IMR-90 (cell line): ENCODE measurements around the gene LEF1. TPM values are rescaled to one million over a fixed set of nuclear protein-coding genes. Genes with fewer than 3 reads are reported as not detected.

Experiments used
- ATAC-seq: fragments of 200-7000 bp; cut with Tn5 transposase; 2 replicates; pipeline ENCODE4 v1.9.1; 2020; ENCODE audit warnings: low read depth, mild to moderate bottlenecking, moderate library complexity
- BruUV-seq: library from RNA; stranded (reverse); fragments of 400-500 nt; replicated peaks from 2 replicates; lab custom pipeline; 2021; lab: Mats Ljungman, UMichigan
- CTCF ChIA-PET: fragments of 300-600 bp; formaldehyde crosslinking; extraction: SDS; loops from one replicate; lab custom pipeline; 2021; ENCODE audit warnings: antibody characterized with exemption; lab: Yijun Ruan, JAX
- POLR2A ChIA-PET: fragments of 300-600 bp; sonication (Branson Sonifier 250); formaldehyde crosslinking; loops from one replicate; lab custom pipeline; 2022; ENCODE audit warnings: antibody characterized with exemption; ENCODE audit not compliant: unreplicated experiment; lab: Charles Lee
- DNase-seq: peaks from one replicate; pipeline ENCODE4 v3.0.0; 2013
- H2AFZ ChIP-seq: replicated peaks from 2 replicates; pipeline ENCODE3; 2013; ENCODE audit warnings: low read length, mild to moderate bottlenecking; ENCODE audit not compliant: poor library complexity
- H2AK5ac ChIP-seq: 2 replicates; pipeline ENCODE4 v1.6.1; 2013; ENCODE audit warnings: low read depth, low read length, inconsistent platforms
- H2AK9ac ChIP-seq: replicated peaks from 2 replicates; pipeline ENCODE3; 2013; ENCODE audit warnings: mild to moderate bottlenecking, low read depth, low read length, moderate library complexity; ENCODE audit not compliant: poor library complexity
- H2BK120ac ChIP-seq: 2 replicates; pipeline ENCODE4 v1.6.1; 2013; ENCODE audit warnings: low read depth, low read length, inconsistent platforms
- H2BK15ac ChIP-seq: 3 replicates; pipeline ENCODE4 v1.6.1; 2013; ENCODE audit warnings: low read depth, low read length, inconsistent platforms
- H2BK20ac ChIP-seq: 2 replicates; pipeline ENCODE4 v1.6.1; 2013; ENCODE audit warnings: low read depth, mild to moderate bottlenecking, inconsistent platforms, low read length, moderate library complexity
- H2BK5ac ChIP-seq: 2 replicates; pipeline ENCODE4 v1.6.1; 2013; ENCODE audit warnings: mild to moderate bottlenecking, low read depth, low read length, inconsistent platforms; ENCODE audit not compliant: poor library complexity, severe bottlenecking
- H3K14ac ChIP-seq: replicated peaks from 2 replicates; pipeline ENCODE4 v1.6.1; 2013; ENCODE audit warnings: low read depth, low read length, inconsistent platforms
- H3K18ac ChIP-seq: 2 replicates; pipeline ENCODE4 v1.6.1; 2013; ENCODE audit warnings: low read depth, low read length, control low read depth
- H3K23ac ChIP-seq: 2 replicates; pipeline ENCODE4 v1.6.1; 2013; ENCODE audit warnings: low read depth, low read length, inconsistent platforms
- H3K27ac ChIP-seq: 2 replicates; pipeline ENCODE4 v1.5.1; 2013; ENCODE audit warnings: mild to moderate bottlenecking, control low read depth, low read length; ENCODE audit not compliant: insufficient read depth
- H3K27me3 ChIP-seq: 2 replicates; pipeline ENCODE4 v1.6.1; 2013; ENCODE audit warnings: low read length; ENCODE audit not compliant: control insufficient read depth, insufficient read depth
- H3K36me3 ChIP-seq: 2 replicates; pipeline ENCODE4 v1.6.1; 2013; ENCODE audit warnings: low read length, mixed read lengths; ENCODE audit not compliant: control insufficient read depth, insufficient read depth
- H3K4ac ChIP-seq: 2 replicates; pipeline ENCODE4 v1.6.1; 2013; ENCODE audit warnings: low read depth, low read length, inconsistent platforms
- H3K4me1 ChIP-seq: 2 replicates; pipeline ENCODE4 v1.6.1; 2013; ENCODE audit warnings: low read length, mixed read lengths; ENCODE audit not compliant: control insufficient read depth, insufficient read depth
- H3K4me2 ChIP-seq: 2 replicates; pipeline ENCODE4 v1.6.1; 2013; ENCODE audit warnings: low read depth, mild to moderate bottlenecking, control low read depth, low read length, moderate library complexity
- H3K4me3 ChIP-seq: 2 replicates; pipeline ENCODE4 v1.5.1; 2013; ENCODE audit warnings: low read depth, mild to moderate bottlenecking, control low read depth, low read length, moderate library complexity; ENCODE audit not compliant: insufficient read depth
- H3K56ac ChIP-seq: 2 replicates; pipeline ENCODE4 v1.6.1; 2013; ENCODE audit warnings: low read length, inconsistent platforms; ENCODE audit not compliant: insufficient read depth; ENCODE audit errors: extremely low read depth
- H3K79me1 ChIP-seq, 2 experiments: 2 replicates each; pipeline ENCODE4 v1.6.1; 2013; ENCODE audit warnings: low read length in 2 of 2, inconsistent platforms in 1 of 2, low read depth in 1 of 2
- H3K9ac ChIP-seq: 2 replicates; pipeline ENCODE4 v1.6.1; 2013; ENCODE audit warnings: low read depth, low read length, control low read depth
- H3K9me1 ChIP-seq: 2 replicates; pipeline ENCODE4 v1.6.1; 2013; ENCODE audit warnings: low read length, inconsistent platforms; ENCODE audit not compliant: insufficient read depth
- H3K9me3 ChIP-seq: 2 replicates; pipeline ENCODE4 v1.6.1; 2013; ENCODE audit warnings: low read length; ENCODE audit not compliant: control insufficient read depth, insufficient read depth
- H4K20me1 ChIP-seq: 2 replicates; pipeline ENCODE4 v1.6.1; 2013; ENCODE audit warnings: low read length, inconsistent platforms; ENCODE audit not compliant: insufficient read depth
- H4K5ac ChIP-seq: 2 replicates; pipeline ENCODE4 v1.6.1; 2013; ENCODE audit warnings: mild to moderate bottlenecking, low read depth, low read length, control low read depth
- H4K8ac ChIP-seq, 2 experiments: 2 replicates each; pipeline ENCODE4 v1.6.1; 2013; ENCODE audit warnings: low read depth in 2 of 2, low read length in 2 of 2, control low read depth in 1 of 2, inconsistent platforms in 1 of 2
- H4K91ac ChIP-seq: 2 replicates; pipeline ENCODE4 v1.6.1; 2013; ENCODE audit warnings: low read depth, low read length, inconsistent platforms; ENCODE audit not compliant: insufficient read depth
- BHLHE40 ChIP-seq: fragments of 150-350 bp; IDR thresholded peaks from 2 replicates; pipeline ENCODE4 v1.6.1; 2016; ENCODE audit warnings: mild to moderate bottlenecking, low read depth, low read length
- CEBPB ChIP-seq: IDR thresholded peaks from 2 replicates; pipeline ENCODE4 v1.6.1; 2012; ENCODE audit warnings: low read depth, low read length, improper control_type of control experiment
- CHD1 ChIP-seq: IDR thresholded peaks from 2 replicates; pipeline ENCODE4 v1.6.1; 2012; ENCODE audit warnings: low read depth, low read length, improper control_type of control experiment
- FOS ChIP-seq: fragments of 150-350 bp; IDR thresholded peaks from 2 replicates; pipeline ENCODE4 v1.6.1; 2016; ENCODE audit warnings: low read depth, low read length
- MAFK ChIP-seq: IDR thresholded peaks from 2 replicates; pipeline ENCODE4 v1.6.1; 2012; ENCODE audit warnings: low read depth, low read length, improper control_type of control experiment
- MAZ ChIP-seq: IDR thresholded peaks from 2 replicates; pipeline ENCODE4 v1.6.1; 2012; ENCODE audit warnings: low read depth, mild to moderate bottlenecking, low read length, improper control_type of control experiment, moderate library complexity, borderline replicate concordance
- NFE2L2 ChIP-seq: fragments of 150-350 bp; IDR thresholded peaks from 2 replicates; pipeline ENCODE4 v1.6.1; 2016; ENCODE audit warnings: low read depth, mild to moderate bottlenecking, low read length
- SMC3 ChIP-seq: fragments of 150-350 bp; IDR thresholded peaks from 2 replicates; pipeline ENCODE4 v1.6.1; 2016; ENCODE audit warnings: low read depth, mild to moderate bottlenecking, antibody characterized with exemption, low read length, moderate library complexity
- WGBS, 2 experiments: methylation state at CpG; one replicate each; pipeline versions ENCODE4 v1.1.5 to v1.1.7; 2013; ENCODE audit warnings: missing lambda C conversion rate in 2 of 2; ENCODE audit not compliant: insufficient read length in 1 of 2; ENCODE audit errors: extremely low coverage in 2 of 2; 5-methylcytosine and 5-hydroxymethylcytosine counted together
- dilution Hi-C: fragments of 300-500 bp; cut with HindIII; formaldehyde crosslinking; loops from one replicate; pipeline ENCODE4 v1.14.3; 2018; ENCODE audit warnings: low sequenced_read_pairs; ENCODE audit not compliant: unreplicated experiment
- in situ Hi-C: fragments of 300-500 bp; cut with MboI; formaldehyde crosslinking; loops from 3 replicates; pipeline ENCODE4 v1.14.3; 2019; ENCODE audit warnings: low sequenced_read_pairs, inconsistent platforms, mixed read lengths
- intact Hi-C: fragments of 100-400 bp; cut with micrococcal nuclease; formaldehyde crosslinking; loops from 2 replicates; pipeline ENCODE4 v1.10.0; 2022
- polyA plus RNA-seq, 3 experiments: library from polyadenylated mRNA; depleted of rRNA; stranded (reverse); fragments of >200 nt; gene quantifications; 2 replicates each; pipeline ENCODE4 v1.2.3, GENCODE V29; 2012; ENCODE audit warnings: low replicate concordance in 1 of 3
- total RNA-seq: library from RNA; depleted of rRNA; stranded (reverse); fragments of >200 nt; gene quantifications from 2 replicates; pipeline ENCODE4 v1.2.3, GENCODE V29; 2012
- TF ChIP-seq, protein P1 (sequence below): fragments of 150-350 bp; IDR thresholded peaks from 2 replicates; pipeline ENCODE4 v1.6.1; 2017; ENCODE audit warnings: mild to moderate bottlenecking, antibody characterized with exemption, low read length, low read depth

LEF1 gene
- total and polyA plus RNA-seq, 2 of the 4 experiments (the other 2 are of a cell fraction) = 1.7 to 1.8 TPM

DNA sequence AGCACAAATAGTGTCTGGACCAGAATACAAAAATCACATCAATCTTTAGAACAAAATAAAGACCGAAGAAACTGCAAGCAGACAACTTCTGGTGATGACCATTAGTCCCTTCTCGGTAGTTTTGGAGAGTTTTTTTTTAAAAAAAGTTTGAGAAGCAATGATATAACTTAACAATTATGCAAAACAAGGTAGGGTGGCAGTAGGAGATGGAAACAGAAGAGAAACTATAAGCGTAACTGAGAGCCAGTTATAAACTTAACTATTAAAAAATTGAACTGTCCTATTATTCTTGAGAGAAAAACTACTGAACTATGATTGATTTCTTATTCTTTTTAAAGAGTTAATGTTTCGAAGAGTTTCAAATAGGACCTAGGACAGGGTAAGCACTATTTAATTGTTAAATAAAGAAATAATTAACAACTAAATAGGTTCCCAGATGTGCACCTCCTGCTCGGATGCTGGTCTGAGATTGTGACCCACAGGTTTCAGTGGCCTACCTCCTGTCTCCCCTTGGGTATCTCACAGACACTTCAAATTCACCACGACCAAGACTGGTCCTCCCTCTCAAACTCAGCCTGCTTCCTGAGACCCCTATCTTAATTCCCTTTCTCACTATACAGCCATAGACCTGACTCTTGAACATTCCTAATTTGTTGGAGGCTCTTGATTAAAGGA lies 81.3 kb downstream of the LEF1 start:
- Histone ChIP-seq H3K27ac (no peak overlapping the region), H2AK5ac (no peak overlapping the region), H4K91ac (no peak overlapping the region), H3K27me3 (no peaks in the 10 kb centered on the region; the same call in 1 of the 2 replicates), H3K4me3 (no peak overlapping the region), H4K20me1 (no peaks in the 10 kb centered on the region), H2BK15ac (no peak overlapping the region), H2AK9ac (no peak overlapping the region), H3K56ac (no peak overlapping the region), H2AFZ (no peak overlapping the region), H3K18ac (no peak overlapping the region), H3K4me2 (no peak overlapping the region), H4K5ac (no peak overlapping the region), H3K4me1 (no peaks in the 10 kb centered on the region), H3K23ac (no peak overlapping the region), H3K36me3 (no peaks in the 10 kb centered on the region), H3K9me3 (no peaks in the 10 kb centered on the region), H3K9ac (no peak overlapping the region), H3K14ac (no peak overlapping the region), H3K9me1 (no peaks in the 10 kb centered on the region), H3K79me1 (no peaks in the 10 kb centered on the region), H3K4ac (no peak overlapping the region), H4K8ac (no peak overlapping the region), H2BK5ac (no peak overlapping the region), H2BK20ac (no peak overlapping the region), H2BK120ac (no peak overlapping the region)
- dilution Hi-C loops = no loop called here
- no CpG with 5 or more reads among the region's 6 CpGs for WGBS, 2 experiments
- BruUV-seq = no TSS peak
- DNase-seq (no peak), ATAC-seq (no peak)
- TF ChIP-seq NFE2L2 (no peak), MAZ (no peak), CHD1 (no peak), CEBPB (no peak), MAFK (no peak), SMC3 (no peak), BHLHE40 (no peak), FOS (no peak)
- TF ChIP-seq, protein P1, sequence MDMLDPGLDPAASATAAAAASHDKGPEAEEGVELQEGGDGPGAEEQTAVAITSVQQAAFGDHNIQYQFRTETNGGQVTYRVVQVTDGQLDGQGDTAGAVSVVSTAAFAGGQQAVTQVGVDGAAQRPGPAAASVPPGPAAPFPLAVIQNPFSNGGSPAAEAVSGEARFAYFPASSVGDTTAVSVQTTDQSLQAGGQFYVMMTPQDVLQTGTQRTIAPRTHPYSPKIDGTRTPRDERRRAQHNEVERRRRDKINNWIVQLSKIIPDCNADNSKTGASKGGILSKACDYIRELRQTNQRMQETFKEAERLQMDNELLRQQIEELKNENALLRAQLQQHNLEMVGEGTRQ = no peak
- intact Hi-C loops = no loop called here
- in situ Hi-C loops = no loop called here
- CTCF ChIA-PET = no interaction called here
- POLR2A ChIA-PET = no interaction called here
